ENCODE data around the gene PPP1R12C.
"Not testable (repeated sequence)": the region's sequence is repeated elsewhere in the genome, so short reads cannot be mapped to it uniquely, and the experiment has no call there.

PPP1R12C gene

GRCh38 chr19:55116859-55117662 lies at the start of gene PPP1R12C:
Gene PPP1R12C (minus strand): TSS chr19:55117637. CDS start chr19:55117543, 94 bp downstream.
- DNase-seq = no peak

- peak; percentile 90 for DNase-seq
Measured at GRCh38 chr19:55166530-55167268, 49.3 kb upstream of the PPP1R12C start, which contains the start of gene DNAAF3. Gene DNAAF3 (minus strand): TSS chr19:55166613. CDS start chr19:55166413, 200 bp downstream.

GRCh38 chr19:55165952-55166529 lies 48.6 kb upstream of the PPP1R12C start:
- peak; percentile 62 for DNase-seq

GRCh38 chr19:55161571-55162322 lies 44.3 kb upstream of the PPP1R12C start:
- no peak for DNase-seq

- DNase-seq = no peak
Measured at GRCh38 chr19:55160986-55161365, 43.5 kb upstream of the PPP1R12C start.

GRCh38 chr19:55160128-55160985 lies 42.9 kb upstream of the PPP1R12C start:
- DNase-seq = peak; percentile 77

- DNase-seq = no peak
Measured at GRCh38 chr19:55158848-55159749, 41.7 kb upstream of the PPP1R12C start.

GRCh38 chr19:55158423-55158822 lies 41.0 kb upstream of the PPP1R12C start:
- DNase-seq = no peak

- DNase-seq = no peak
Measured at GRCh38 chr19:55157064-55157908, 39.8 kb upstream of the PPP1R12C start, which contains the start of gene TNNI3. Gene TNNI3 (minus strand): TSS chr19:55157732. CDS start chr19:55157589, 143 bp downstream.

GRCh38 chr19:55156202-55157063 lies 39.0 kb upstream of the PPP1R12C start:
- DNase-seq = no peak

- not testable (repeated sequence) for DNase-seq
Measured at GRCh38 chr19:55155784-55156183, 38.3 kb upstream of the PPP1R12C start.

GRCh38 chr19:55153652-55154264 lies 36.3 kb upstream of the PPP1R12C start:
- DNase-seq = no peak

- no peak for DNase-seq
Measured at GRCh38 chr19:55152017-55152416, 34.6 kb upstream of the PPP1R12C start.

- DNase-seq = no peak
Measured at GRCh38 chr19:55149078-55150003, 31.9 kb upstream of the PPP1R12C start, which contains the start of gene TNNT1. Gene TNNT1 (minus strand): TSS chr19:55149206. CDS start chr19:55147157, 2,049 bp downstream.

- DNase-seq = no peak
Measured at GRCh38 chr19:55147545-55148251, 30.3 kb upstream of the PPP1R12C start.

- no peak for DNase-seq
Measured at GRCh38 chr19:55146705-55147273, 29.4 kb upstream of the PPP1R12C start.

All from right forelimb (tissue), 1 donor.